PFSK-1 (cell line): Measurements from ENCODE around the gene EYA3.

Source experiments
- FOXP2 ChIP-seq: optimal IDR thresholded peaks from 2 replicates; pipeline ENCODE3; 2011; ENCODE audit warnings: borderline replicate concordance, control low read depth, inconsistent platforms; ENCODE audit not compliant: insufficient read depth; ENCODE audit errors: extremely low read length, extremely low read depth
- POLR2AphosphoS5 ChIP-seq: IDR thresholded peaks from 2 replicates; pipeline ENCODE4 v1.6.1; 2012; ENCODE audit warnings: low read depth, mild to moderate bottlenecking, control low read depth, low read length, moderate library complexity
- REST ChIP-seq, 2 experiments: IDR thresholded peaks; 2 replicates each; pipeline versions ENCODE4 v1.6.1 to v1.8.0; 2011 to 2012; ENCODE audit warnings: low read depth in 2 of 2, low read length in 2 of 2, control low read depth in 1 of 2, inconsistent platforms in 1 of 2, mild to moderate bottlenecking in 1 of 2, moderate library complexity in 1 of 2; ENCODE audit not compliant: insufficient read depth in 1 of 2
- SIN3A ChIP-seq: IDR thresholded peaks from 2 replicates; pipeline ENCODE4 v1.6.1; 2012; ENCODE audit warnings: mild to moderate bottlenecking, low read length, moderate library complexity, borderline replicate concordance; ENCODE audit not compliant: insufficient read depth
- TAF1 ChIP-seq: IDR thresholded peaks from 2 replicates; pipeline ENCODE4 v1.6.1; 2012; ENCODE audit warnings: low read length, control low read depth, borderline replicate concordance; ENCODE audit not compliant: insufficient read depth

Gene EYA3

GRCh38 chr1:27957655-27958054 is 130.8 kb downstream of the EYA3 start:
- TF ChIP-seq REST (IDR thresholded peaks at IDR 0.05; ENCODE audit: insufficient read depth in 1 of 2, low read depth in 2 of 2, low read length in 2 of 2) (no peak), SIN3A (no peak), FOXP2 (no peak), POLR2AphosphoS5 (no peak), TAF1 (no peak)

GRCh38 chr1:27956761-27957160 is 131.6 kb downstream of the EYA3 start:
- TF ChIP-seq REST (IDR thresholded peaks at IDR 0.05; ENCODE audit: insufficient read depth in 1 of 2, low read depth in 2 of 2, low read length in 2 of 2) (no peak), POLR2AphosphoS5 (no peak), SIN3A (no peak), TAF1 (no peak), FOXP2 (no peak)

GRCh38 chr1:27955076-27955475 is 133.3 kb downstream of the EYA3 start:
- no peak for TF ChIP-seq FOXP2
- TF ChIP-seq TAF1 = no peak
- TF ChIP-seq REST (IDR thresholded peaks at IDR 0.05; ENCODE audit: insufficient read depth in 1 of 2, low read depth in 2 of 2, low read length in 2 of 2) = no peak
- no peak for TF ChIP-seq POLR2AphosphoS5
- TF ChIP-seq SIN3A = no peak

- TF ChIP-seq FOXP2 = no peak
- TF ChIP-seq TAF1 = no peak
- no peak for TF ChIP-seq POLR2AphosphoS5
- no peak for TF ChIP-seq REST (IDR thresholded peaks at IDR 0.05; ENCODE audit: insufficient read depth in 1 of 2, low read depth in 2 of 2, low read length in 2 of 2)
- TF ChIP-seq SIN3A = no peak
Measured at GRCh38 chr1:27954186-27954585, 134.2 kb downstream of the EYA3 start.

GRCh38 chr1:27952147-27952546 is 136.3 kb downstream of the EYA3 start:
- no peak for TF ChIP-seq FOXP2
- no peak for TF ChIP-seq SIN3A
